Kidney epithelial cell (primary cell): Measurements from ENCODE around the gene LPIN1. TPM values are rescaled to one million over a fixed set of nuclear protein-coding genes. Genes with fewer than 3 reads are reported as not detected.

Experiments used
- DNase-seq: peaks from one replicate; pipeline ENCODE4 v3.0.0-alpha.2; 2010; ENCODE audit warnings: low read depth
- H3K27me3 ChIP-seq: 2 replicates; pipeline ENCODE4 v1.6.0; 2011; ENCODE audit warnings: low read length; ENCODE audit not compliant: control insufficient read depth, insufficient read depth
- H3K36me3 ChIP-seq: 2 replicates; pipeline ENCODE4 v1.5.1; 2011; ENCODE audit warnings: low read length; ENCODE audit not compliant: control insufficient read depth, insufficient read depth
- H3K4me3 ChIP-seq: 2 replicates; pipeline ENCODE4 v1.5.1; 2011; ENCODE audit warnings: low read depth, mild to moderate bottlenecking, control low read depth, low read length
- total RNA-seq: library from RNA; depleted of rRNA; stranded (reverse); fragments of >200 nt; gene quantifications from 2 replicates; pipeline ENCODE4 v1.2.3, GENCODE V29; 2015
- TF ChIP-seq, protein P1 (sequence below): IDR thresholded peaks from 2 replicates; pipeline ENCODE4 v1.5.1; 2011; ENCODE audit warnings: mild to moderate bottlenecking, moderate library complexity, low read length, control low read depth, inconsistent platforms; ENCODE audit not compliant: insufficient read depth, poor library complexity, severe bottlenecking

LPIN1 gene
- total RNA-seq, 1 donor from 2014 or later, result 23.6 TPM

DNA sequence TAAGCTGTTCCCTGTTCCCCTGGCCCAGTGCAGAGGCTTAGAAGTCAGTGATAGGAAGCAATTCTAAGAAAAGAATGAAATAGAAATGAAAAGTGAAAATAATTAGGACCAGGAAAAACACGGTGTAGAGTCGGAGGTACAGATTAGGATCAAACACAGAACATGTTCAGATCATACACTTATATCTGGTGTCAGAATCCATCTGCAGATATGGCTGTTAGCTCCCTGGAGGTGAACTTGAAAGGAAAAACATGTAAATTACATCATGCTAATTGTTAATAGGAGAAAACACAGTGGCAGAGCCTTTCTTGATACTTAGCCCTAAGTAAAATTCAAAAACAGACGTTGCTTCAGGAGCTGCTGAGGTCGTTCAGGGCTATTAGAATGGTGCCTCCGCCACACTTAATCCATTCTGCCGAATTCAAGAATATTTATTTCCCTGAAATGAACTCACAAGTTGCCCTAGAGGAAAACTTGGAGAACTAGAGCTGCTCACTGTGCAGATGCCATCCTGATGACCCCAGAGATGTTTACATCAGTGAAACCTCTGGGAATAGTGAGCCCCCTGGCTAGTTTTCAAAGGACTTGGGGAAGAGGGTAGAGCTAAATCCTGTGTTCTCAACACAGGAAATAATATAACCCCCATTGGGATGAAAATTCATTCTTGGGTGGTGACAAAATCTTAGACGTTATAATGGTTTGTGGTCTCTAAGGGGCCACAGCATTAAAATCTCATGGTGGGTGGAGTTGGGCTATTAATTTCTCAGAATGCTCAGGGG, 27.5 kb downstream of the LPIN1 start:
- DNase-seq, result no peak
- H3K27me3 ChIP-seq, result no peaks in the 10 kb centered on the region
- H3K4me3 ChIP-seq, result no peak overlapping the region
- TF ChIP-seq, protein P1, sequence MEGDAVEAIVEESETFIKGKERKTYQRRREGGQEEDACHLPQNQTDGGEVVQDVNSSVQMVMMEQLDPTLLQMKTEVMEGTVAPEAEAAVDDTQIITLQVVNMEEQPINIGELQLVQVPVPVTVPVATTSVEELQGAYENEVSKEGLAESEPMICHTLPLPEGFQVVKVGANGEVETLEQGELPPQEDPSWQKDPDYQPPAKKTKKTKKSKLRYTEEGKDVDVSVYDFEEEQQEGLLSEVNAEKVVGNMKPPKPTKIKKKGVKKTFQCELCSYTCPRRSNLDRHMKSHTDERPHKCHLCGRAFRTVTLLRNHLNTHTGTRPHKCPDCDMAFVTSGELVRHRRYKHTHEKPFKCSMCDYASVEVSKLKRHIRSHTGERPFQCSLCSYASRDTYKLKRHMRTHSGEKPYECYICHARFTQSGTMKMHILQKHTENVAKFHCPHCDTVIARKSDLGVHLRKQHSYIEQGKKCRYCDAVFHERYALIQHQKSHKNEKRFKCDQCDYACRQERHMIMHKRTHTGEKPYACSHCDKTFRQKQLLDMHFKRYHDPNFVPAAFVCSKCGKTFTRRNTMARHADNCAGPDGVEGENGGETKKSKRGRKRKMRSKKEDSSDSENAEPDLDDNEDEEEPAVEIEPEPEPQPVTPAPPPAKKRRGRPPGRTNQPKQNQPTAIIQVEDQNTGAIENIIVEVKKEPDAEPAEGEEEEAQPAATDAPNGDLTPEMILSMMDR, result no peak
- peaks cover 2% of the 10 kb centered on the region for H3K36me3 ChIP-seq

DNA sequence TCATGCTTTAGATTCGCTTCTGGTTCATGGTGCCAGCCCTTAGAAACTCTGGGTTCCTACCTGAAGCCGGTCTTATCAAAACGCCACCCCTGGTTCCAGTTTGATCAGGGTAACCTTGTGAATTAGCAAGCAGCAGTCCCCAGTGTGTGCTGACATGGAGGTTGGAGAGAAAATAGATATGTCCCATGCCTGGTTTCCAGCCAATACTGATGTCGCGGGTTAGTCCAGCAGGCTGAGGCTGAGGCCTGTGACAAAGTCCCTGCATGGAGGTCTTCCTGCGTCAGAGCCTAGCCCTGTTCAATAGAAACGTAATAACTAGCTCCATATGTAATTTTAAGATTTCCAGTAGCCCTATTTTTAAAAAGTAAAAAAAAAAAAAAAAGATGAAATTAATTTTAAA, 28.2 kb downstream of the LPIN1 start:
- TF ChIP-seq, protein P1, result no peak
- no peak for DNase-seq
- H3K27me3 ChIP-seq, result no peaks in the 10 kb centered on the region
- H3K36me3 ChIP-seq, result peaks cover 2% of the 10 kb centered on the region
- no peak overlapping the region for H3K4me3 ChIP-seq

DNA sequence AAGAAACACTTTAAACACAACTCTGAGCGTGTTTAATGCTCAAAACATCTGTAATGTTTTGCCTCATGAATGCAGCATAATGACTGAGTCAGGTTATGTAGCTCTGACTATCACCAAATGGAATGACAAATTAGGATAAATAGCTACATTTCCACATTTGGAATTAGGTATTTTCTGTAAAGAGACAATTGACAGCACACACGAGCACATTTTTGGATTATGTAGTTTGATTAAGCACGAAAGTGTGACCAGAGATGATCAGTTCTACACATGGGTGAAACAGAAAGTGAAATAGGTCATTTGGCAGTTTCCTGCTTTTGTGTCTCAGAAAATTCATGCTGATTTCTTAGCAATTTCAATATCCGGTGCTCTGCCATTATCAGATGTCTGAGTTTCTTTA, 29.0 kb downstream of the LPIN1 start:
- DNase-seq, result no peak
- TF ChIP-seq, protein P1, result no peak
- Histone ChIP-seq H3K36me3 (peaks cover 2% of the 10 kb centered on the region), H3K27me3 (no peaks in the 10 kb centered on the region), H3K4me3 (no peak overlapping the region)

DNA sequence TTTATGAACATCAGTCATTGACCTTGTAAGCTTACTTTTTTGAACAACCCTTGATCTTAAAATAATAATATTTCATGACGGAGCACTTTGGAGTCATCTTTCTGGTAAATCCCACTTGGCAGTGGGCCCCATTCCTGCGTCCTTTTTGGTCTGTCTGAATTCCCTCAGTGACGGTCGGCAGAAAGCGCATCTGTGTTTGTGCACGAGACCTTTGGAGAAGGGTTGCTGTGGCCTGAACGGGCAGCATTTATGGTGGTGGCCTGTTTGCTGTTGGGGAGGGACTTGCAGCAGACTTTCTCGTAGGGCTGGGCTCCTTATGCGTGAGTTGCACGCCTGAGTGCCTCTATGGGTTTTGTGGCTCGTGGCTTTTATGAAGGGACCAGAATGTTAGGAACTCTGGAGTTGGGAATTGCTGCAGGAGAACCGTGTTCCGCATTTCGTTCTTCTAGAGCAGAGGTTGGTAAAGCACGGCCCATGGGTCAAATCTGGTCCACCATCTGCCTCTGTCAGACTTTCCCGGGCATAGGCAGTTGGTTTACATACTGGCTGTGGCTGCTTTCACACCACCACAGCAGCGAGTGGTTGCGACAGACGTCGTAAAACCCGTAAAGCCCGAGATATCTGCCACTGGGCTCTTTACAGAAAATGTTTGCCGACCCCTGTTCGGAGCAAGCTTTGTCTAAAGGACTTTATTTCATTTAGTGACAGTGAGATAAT, 30.8 kb downstream of the LPIN1 start:
- peaks cover 2% of the 10 kb centered on the region for H3K36me3 ChIP-seq
- H3K27me3 ChIP-seq, result no peaks in the 10 kb centered on the region
- DNase-seq, result no peak
- TF ChIP-seq, protein P1, result no peak
- H3K4me3 ChIP-seq, result no peak overlapping the region

DNA sequence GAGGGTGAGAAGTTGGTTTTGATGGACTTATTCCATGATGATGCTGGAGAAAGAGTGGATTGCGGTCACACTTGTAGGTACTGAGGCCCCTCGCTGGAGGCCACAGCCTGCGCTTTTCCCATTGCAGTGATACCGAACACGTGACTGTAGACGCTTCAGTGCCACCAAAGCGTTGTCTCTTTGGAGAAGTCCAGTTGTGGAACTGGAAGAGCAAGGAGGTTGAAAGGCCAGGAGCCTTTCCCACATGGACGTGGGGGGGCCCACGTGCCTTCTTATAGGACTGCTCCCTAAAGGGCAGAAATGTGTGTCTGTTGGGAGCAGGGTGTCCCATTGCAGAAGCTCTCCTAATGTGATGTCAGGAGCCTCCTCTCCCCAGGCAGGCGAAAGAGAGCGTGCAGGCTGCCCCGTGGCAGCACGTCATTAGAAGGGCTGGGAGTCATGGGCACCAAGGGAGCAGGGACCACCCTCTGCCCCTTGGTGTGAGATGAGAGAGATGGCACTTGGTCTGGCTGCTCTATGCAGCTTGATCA, 31.5 kb downstream of the LPIN1 start:
- Histone ChIP-seq H3K4me3 (no peak overlapping the region), H3K36me3 (peaks cover 2% of the 10 kb centered on the region), H3K27me3 (no peaks in the 10 kb centered on the region)
- no peak for DNase-seq
- TF ChIP-seq, protein P1, result no peak

DNA sequence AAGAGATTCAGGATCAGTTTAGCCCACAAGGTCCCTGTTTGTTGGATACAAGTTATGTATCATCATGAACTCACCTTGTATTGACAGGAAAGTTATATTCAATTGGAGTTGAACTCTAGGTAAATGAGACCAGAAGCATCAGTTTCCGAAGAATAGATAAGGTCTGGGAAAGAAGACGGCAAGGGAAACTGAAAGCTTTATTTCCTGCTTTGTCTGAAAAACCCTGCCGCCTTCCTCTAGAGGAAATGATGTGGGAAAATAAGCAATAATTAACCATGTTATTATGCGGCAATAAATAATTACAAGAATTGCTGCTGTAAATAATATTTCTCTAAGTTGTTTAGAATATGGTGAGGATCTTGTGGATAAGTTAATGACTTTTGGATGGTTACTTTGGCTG, 32.0 kb downstream of the LPIN1 start:
- no peak for DNase-seq
- Histone ChIP-seq H3K36me3 (peaks cover 2% of the 10 kb centered on the region), H3K27me3 (no peaks in the 10 kb centered on the region), H3K4me3 (no peak overlapping the region)
- TF ChIP-seq, protein P1, result no peak
